ENCODE data around the gene DLX1.

- TF ChIP-seq, protein P1, sequence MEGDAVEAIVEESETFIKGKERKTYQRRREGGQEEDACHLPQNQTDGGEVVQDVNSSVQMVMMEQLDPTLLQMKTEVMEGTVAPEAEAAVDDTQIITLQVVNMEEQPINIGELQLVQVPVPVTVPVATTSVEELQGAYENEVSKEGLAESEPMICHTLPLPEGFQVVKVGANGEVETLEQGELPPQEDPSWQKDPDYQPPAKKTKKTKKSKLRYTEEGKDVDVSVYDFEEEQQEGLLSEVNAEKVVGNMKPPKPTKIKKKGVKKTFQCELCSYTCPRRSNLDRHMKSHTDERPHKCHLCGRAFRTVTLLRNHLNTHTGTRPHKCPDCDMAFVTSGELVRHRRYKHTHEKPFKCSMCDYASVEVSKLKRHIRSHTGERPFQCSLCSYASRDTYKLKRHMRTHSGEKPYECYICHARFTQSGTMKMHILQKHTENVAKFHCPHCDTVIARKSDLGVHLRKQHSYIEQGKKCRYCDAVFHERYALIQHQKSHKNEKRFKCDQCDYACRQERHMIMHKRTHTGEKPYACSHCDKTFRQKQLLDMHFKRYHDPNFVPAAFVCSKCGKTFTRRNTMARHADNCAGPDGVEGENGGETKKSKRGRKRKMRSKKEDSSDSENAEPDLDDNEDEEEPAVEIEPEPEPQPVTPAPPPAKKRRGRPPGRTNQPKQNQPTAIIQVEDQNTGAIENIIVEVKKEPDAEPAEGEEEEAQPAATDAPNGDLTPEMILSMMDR (IDR thresholded peaks at IDR 0.05): no peak
- TF ChIP-seq POLR2A (IDR thresholded peaks at IDR 0.05): no peak
Observed at GRCh38 chr2:172114579-172114978, 29.3 kb downstream of the DLX1 start.

Measured in Peyer's patch (tissue), 4 donors.